GM03348 (cell line): ENCODE results near the gene WNK2.

ENCODE experiments used
- DNase-seq: peaks from one replicate; pipeline ENCODE4 v3.0.0; 2012; ENCODE audit warnings: low spot score

WNK2 gene

GRCh38 chr9:93295456-93296076 is 111.6 kb downstream of the WNK2 start:
- peak; percentile 6 for DNase-seq

- peak; percentile 9 for DNase-seq
Measured at GRCh38 chr9:93296889-93297480, 113.0 kb downstream of the WNK2 start.

GRCh38 chr9:93297659-93298497 is 113.9 kb downstream of the WNK2 start:
- peak; percentile 6 for DNase-seq

GRCh38 chr9:93298498-93299417 is 114.8 kb downstream of the WNK2 start:
- DNase-seq, result peak; percentile 5

DNA sequence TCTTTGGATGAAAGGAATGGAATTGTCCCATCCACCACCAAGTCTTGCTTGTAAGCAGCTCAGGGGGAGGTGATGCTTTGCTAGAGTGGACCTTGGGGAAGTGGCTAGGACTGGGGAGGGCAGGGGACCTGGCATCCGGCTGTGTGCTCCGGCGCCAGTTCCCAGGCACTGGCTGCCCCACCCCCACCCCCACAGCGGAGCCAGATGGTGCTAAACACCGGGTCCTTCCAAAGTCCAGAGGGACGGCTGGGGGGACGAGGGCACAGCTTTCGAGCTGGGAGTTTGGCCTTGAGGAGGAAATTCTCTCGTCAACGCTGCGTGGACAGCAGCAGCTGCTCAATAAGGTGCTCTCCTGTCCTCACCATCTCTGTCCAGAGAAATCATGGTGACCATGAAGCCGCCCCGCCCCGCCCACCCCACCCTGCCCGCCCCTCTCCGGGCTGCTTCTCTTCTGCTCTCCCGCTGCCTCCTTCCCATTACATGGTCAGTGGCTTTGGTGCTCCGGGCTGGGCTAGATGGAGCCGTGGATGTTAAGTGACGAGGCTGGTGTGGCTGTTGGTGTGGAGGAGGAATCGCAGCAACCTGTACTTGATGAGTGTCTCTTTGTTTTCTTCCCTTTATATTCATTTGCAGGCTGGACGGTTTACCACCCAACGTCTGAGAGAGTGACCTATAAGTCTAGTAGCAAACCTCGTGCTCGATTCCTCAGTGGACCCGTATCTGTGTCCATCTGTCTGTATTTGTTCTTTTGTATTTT is 115.7 kb downstream of the WNK2 start:
- no peak for DNase-seq

DNA sequence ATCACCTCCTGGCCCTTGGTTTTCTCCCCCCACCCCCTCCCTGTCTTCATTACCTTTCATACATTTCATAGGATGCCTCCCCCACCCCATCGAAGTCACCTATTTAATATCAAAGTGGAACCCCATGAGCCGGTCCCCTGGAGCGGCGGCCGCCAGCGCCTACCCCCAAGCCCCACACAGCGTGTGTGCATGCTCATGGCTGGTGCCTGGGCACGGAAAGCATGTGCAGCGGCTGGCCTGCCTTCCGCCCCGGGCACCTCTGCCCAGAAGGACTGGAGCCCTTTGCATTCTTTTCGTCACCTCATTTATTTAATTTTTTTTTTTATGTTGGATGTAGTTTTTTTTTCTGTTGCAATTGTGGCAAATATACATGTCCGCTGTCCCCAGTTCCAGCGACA is 116.2 kb downstream of the WNK2 start:
- no peak for DNase-seq

GRCh38 chr9:93300585-93301081 is 116.7 kb downstream of the WNK2 start:
- DNase-seq, result no peak

DNA sequence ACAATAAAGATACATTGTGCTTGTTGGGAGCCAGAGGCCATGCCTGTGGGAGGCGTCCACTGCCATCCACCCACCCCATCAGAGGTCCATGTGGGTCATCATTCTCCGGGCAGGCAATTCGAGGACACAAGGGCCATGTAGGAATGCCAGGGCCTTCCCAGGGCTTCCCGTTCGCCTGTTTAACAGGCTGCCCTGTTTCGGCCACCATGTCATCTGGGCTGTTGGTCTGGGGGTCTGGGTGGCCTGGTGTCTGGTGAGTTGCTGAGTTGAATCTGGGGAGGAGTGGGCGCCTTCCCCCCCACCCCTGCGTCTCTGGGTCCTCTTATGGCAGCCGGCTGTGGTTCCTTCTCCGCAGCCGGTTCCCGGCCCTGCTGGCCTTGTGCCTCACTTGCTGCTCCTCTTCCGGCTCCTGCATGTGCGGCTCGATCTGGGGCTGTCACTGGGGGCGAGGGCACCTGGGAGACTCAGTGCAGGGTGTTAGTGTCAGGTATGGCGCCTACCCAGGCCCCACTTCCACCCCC is 117.4 kb downstream of the WNK2 start:
- peak; percentile 7 for DNase-seq

- peak; percentile 11 for DNase-seq
Measured at GRCh38 chr9:93301911-93302541, 118.1 kb downstream of the WNK2 start.

DNA sequence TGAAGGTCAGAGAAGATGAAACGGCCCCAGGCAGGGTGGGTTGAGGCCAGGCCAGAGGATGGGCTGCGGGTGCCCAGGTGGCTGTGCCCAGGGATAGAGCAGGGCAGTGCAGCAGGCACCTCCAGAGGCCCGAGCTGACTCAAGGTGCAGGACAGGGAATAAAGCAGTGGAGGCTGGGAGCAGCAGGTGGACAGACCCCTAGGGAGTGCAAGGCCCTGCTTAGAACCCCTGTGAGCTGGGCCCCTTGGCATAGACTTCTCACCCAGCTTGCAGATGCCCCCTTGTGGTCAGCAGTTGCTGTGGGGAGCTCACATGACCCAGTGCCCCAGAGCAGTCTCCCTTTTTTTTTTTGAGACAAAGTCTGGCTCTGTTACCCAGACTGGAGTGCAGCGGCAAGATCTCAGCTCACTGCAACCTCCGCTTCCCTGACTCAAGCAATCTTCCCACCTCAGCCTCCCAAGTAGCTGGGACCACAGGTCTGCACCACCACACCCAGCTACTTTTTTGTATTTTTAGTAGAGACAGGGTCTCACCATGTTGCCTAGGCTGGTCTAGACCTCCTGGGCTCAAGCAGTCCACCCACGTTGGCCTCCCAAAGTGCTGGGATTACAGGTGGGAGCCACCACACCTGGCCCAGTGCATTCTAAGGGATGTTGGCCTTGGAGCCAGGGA is 118.8 kb downstream of the WNK2 start:
- DNase-seq, result peak; percentile 77

DNA sequence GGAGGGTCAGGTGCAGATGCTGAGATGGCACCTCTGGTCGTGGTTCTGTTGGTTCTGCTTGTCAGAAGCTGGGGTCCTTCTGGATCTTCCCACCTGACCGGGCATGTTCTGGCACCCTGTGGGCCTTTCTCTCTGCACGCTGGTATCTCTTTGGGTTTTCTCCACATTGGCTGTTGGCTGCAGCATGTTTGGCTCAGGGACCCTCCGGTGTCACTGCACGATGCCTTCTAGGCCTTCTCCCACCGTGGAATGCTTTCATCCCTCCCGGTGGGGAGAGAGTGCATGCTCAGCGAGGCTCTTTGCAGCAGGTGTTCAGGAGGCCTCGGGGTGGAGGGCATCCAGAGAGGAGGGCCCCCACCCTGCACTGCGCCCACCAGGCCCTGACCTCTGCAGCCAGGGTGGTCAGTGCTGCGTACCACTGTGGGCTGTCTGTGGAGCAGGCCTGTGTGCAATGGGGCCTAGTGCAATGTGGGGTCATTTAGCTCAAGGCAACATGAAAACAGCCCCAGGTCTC is 119.4 kb downstream of the WNK2 start:
- DNase-seq, result peak; percentile 3

GRCh38 chr9:93303806-93304573 is 120.1 kb downstream of the WNK2 start:
- no peak for DNase-seq

- peak; percentile 83 for DNase-seq
Measured at GRCh38 chr9:93304574-93305496, 120.9 kb downstream of the WNK2 start.

DNA sequence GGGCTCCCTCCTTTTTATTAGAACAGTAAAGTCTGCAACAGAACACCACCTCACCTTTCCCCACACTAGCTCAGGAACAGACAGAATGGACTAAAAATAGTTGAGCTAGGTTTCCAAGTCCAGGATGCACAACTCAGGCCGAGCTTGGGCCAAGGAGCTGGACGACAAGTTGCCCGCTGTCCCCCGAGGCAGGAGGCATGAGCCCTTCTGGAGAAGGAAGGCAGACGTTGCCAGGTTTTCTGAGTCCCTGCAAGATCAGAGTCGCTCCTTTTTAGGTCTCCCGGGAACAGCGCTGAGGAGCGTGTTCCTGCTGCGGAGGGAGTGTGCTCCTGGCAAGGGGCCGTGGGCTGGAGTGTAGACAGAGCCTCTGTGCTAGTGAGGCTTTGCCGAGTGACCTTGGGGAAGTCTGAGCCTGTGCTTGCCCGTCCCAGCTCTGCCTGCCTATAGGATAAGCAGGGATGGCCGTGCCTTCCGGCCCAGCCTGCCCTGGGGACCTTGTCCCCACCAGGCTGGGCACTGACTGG is 121.6 kb downstream of the WNK2 start:
- DNase-seq, result no peak

DNA sequence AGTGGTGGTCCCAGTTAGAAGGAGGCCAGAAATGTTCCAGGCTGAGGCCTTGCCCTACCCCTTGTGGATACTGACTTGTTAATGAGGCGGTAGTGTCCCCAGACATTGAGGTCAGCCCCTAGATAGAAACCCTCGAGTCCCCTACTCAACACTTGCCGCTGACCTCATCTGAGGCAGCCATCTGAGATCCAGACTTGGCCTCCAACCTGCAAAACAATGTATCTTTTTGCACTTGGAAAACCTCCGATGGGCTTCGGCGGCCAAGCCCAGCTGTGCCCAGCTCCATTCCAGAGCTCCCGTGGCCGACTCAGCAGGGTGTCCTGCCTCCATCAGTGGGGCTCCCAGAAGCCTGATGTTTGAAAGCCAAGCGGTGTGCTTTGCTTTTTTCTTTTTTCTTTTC is 122.1 kb downstream of the WNK2 start:
- no peak for DNase-seq

DNA sequence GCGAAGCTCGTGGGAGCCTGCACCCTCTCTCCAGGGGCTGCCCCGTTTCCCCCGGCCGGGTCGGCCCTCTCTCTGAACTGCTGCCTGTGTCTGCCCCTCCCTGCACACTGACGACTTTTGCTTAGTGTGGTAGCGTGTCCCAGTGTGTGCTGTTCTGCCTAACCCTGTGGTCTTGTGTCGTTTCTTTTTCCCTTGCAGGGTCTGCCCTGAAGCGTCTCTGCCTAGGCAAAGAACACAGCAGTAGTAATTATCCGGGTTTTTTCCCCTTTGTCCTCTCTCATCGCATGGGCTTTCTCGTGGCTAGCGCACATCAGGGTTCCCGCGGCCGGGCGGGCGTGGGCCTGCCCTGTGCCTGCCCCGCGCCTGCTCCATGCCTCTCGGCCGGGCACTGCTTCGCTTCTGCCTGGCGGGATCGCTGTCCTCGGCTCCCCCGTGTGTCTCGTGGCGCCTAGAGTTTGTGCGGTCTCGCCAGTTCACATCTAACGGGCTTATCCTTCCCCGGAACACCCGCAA is 122.7 kb downstream of the WNK2 start:
- DNase-seq, result no peak

DNA sequence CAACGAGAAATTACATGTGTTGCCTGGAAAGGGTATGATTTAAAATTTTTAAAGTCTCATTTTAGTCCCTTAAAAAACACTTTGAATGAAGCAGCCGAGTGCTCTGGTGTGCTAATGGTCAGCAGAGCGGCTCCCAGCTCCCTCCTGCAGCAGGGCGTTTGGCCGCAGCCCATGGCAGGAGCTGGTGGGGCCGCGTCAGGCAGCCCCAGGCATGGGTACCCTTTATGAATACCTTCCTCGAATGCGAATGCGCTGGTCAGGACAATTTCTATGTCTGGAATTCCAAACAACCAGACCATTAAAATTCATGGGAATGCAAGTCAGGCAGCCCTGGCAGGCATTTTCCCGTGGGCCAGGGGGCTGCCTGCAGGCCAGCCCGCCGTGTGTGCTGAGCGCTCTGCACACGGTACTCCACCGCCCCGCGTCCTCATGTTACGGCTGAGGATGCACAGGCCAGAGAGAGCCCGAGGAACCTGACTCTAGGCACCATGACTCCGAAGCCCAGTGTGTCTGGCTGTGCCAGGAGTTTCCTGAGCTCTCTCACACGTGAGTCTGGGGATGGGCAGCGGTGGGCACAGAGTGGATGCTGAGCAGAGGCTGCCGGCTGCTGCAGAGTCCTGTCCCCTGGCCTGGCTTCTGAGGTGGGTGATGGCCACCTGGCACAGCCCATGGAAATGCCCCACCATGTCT is 123.7 kb downstream of the WNK2 start:
- DNase-seq, result no peak
